ENCODE results near the gene PLEKHG4.

DNA sequence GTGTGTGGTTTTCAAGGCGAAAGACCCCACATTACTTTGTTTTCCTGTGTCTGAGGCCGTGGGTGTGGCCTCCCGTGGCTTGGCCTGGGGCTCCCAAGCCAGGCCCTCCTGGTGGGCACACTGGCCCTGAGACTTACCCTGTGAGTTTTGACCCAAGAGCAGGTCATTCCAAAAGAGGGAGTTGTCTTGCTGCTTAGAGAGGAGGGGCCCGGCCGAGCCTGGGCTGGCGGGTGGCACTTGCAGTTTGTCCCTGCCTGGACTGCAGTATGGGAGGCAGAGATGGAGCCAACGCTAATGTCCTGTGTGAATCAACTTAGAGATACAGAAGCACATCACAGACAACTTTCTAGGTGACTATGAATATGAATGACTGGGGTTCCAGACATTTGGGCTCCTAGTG is 22.7 kb downstream of the PLEKHG4 start:
- no peak for TF ChIP-seq POLR2A (IDR thresholded peaks at IDR 0.05)
- TF ChIP-seq POLR2AphosphoS5 (IDR thresholded peaks at IDR 0.05): no peak
